Retinal pigment epithelial cell (primary cell): ENCODE measurements around the gene KLHL36.

ENCODE experiments used
- DNase-seq: peaks from one replicate; pipeline ENCODE4 v3.0.0-alpha.2; 2010; ENCODE audit warnings: low read depth
- H3K4me3 ChIP-seq: 2 replicates; pipeline ENCODE4 v1.5.1; 2011; ENCODE audit warnings: mild to moderate bottlenecking, low read length, control low read depth, moderate library complexity
- TF ChIP-seq, protein P1 (sequence below): conservative IDR thresholded peaks from 2 replicates; pipeline ENCODE4 v1.5.1; 2011; ENCODE audit warnings: low read depth, low read length, control low read depth, inconsistent platforms

KLHL36 gene

DNA sequence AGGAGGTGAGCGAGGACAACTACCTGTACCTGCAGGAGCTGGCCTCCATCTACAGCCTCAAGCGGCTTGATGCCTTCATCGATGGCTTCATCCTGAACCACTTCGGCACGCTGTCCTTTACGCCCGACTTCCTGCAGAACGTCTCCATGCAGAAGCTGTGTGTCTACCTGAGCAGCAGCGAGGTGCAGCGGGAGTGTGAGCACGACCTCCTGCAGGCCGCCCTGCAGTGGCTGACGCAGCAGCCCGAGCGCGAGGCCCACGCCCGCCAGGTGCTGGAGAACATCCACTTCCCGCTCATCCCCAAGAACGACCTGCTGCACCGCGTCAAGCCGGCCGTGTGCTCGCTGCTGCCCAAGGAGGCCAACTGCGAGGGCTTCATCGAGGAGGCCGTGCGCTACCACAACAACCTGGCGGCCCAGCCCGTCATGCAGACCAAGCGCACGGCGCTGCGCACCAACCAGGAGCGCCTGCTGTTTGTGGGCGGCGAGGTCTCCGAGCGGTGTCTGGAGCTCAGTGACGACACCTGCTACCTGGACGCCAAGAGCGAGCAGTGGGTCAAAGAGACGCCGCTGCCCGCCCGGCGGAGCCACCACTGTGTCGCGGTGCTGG, 9.0 kb downstream of the KLHL36 start:
- TF ChIP-seq, protein P1, sequence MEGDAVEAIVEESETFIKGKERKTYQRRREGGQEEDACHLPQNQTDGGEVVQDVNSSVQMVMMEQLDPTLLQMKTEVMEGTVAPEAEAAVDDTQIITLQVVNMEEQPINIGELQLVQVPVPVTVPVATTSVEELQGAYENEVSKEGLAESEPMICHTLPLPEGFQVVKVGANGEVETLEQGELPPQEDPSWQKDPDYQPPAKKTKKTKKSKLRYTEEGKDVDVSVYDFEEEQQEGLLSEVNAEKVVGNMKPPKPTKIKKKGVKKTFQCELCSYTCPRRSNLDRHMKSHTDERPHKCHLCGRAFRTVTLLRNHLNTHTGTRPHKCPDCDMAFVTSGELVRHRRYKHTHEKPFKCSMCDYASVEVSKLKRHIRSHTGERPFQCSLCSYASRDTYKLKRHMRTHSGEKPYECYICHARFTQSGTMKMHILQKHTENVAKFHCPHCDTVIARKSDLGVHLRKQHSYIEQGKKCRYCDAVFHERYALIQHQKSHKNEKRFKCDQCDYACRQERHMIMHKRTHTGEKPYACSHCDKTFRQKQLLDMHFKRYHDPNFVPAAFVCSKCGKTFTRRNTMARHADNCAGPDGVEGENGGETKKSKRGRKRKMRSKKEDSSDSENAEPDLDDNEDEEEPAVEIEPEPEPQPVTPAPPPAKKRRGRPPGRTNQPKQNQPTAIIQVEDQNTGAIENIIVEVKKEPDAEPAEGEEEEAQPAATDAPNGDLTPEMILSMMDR: no peak
- DNase-seq: no peak
- H3K4me3 ChIP-seq: no peak overlapping the region

DNA sequence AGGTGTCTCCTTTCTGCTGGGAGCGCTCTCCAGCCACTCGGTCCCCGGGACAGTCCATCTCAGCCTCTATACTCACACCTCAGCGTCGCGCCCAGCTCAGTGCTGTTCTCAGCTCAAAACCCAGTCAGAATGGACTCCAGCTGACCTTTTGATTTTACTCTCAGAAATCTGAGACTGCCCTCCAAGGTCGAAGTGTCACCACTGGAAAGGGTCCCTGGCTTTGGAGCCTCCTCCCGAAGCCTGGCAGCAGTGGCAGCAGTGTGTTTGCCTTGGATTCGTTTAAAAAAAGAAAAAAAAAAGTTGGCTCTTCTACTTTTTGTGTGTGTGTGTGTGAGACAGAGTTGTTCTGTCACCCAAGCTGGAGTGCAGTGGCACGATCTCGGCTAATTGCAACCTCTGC, 10.4 kb downstream of the KLHL36 start:
- TF ChIP-seq, protein P1: no peak
- no peak for DNase-seq

GRCh38 chr16:84659656-84660300, 11.5 kb downstream of the KLHL36 start:
- no peak overlapping the region for H3K4me3 ChIP-seq
- DNase-seq: no peak
- TF ChIP-seq, protein P1: no peak

More for the DNA sequence above, 10.4 kb downstream of the KLHL36 start:
- H3K4me3 ChIP-seq: no peak overlapping the region

DNA sequence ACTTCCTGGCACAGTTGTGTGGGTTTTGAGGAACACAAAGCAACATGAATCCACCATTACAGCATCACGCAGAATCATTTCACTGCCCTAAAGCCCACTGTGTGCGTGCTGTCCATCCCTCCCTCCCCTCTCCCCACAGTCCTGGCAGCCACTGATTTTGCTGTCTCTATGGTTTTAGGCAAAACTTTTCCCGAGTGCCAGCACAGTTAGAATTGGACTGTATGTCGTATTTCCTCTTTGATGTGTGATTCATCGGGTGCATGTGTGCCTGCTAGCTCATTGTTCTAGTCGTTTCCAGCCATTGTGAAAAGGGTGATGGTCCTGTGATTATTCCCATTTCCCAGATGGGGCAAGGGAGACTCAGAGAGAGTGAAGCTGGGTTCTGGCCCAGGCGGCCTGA, 12.7 kb downstream of the KLHL36 start:
- DNase-seq: no peak
- TF ChIP-seq, protein P1: no peak

GRCh38 chr16:84661418-84662060, 13.2 kb downstream of the KLHL36 start:
- TF ChIP-seq, protein P1: no peak
- no peak for DNase-seq
- H3K4me3 ChIP-seq: no peak overlapping the region

More for the DNA sequence above, 12.7 kb downstream of the KLHL36 start:
- no peak overlapping the region for H3K4me3 ChIP-seq

DNA sequence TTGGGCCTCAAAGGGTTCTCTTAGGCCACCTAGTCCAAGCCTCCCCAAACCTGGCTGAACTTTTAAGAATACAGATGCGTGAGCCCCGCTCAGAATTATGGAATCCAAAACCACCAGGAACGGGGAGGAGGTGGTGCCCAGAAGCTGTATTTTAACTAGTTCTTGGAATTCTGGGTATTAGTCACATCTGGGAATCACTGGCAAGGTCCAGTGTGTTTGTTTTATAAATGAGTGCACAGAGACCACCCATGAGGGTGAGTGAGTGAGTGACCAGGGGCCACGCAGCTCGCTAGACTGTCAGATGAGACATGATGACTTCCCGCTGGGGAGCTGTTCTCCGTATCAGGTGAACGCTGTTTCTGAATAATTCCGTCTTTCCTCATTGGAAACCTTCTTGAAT, 14.2 kb downstream of the KLHL36 start:
- TF ChIP-seq, protein P1: no peak
- no peak overlapping the region for H3K4me3 ChIP-seq
- DNase-seq: no peak
